ENCODE data around the gene TUBB.
A peak's percentile ranks its signal among the peaks of the same experiment; 100 is the strongest.

TUBB gene

DNA sequence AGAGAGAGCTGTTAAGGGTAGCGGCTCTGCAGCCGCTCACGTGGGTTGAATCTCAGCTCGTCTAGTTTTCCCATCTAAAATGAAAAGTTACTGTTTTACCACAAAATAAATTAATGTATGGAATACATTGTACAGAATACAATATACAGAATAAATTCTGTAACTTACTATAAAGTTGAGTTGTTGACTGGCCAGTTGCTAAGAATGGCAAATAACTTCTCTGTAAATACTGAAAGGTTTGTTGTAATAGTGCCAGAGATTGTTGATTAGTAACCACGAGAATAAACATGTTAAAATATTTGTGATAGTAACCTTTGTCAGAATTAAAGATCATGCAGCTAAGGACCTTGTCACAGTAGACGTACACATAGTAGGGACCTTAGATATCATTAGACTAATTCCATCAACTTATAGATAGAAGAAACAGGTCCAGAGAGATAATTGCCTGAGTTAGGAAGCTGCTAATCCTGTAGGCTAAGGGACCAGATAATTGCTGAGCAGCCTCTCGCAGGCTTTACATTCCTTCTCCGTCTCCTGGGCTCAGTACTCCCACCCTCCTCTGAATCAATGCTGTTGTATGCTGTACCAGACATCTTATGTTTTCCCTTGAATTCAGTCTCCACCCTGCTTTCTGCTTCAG, 28.8 kb upstream of the TUBB start:
- H2BK5ac ChIP-seq (ENCODE audit: low read length), result peak overlapping the region; percentile 85
- H3K27ac ChIP-seq (replicated peaks; ENCODE audit: low read length), result peak overlapping the region; percentile 99
- no peak overlapping the region for H2BK120ac ChIP-seq (ENCODE audit: low read depth, low read length)
- no peak overlapping the region for H2BK15ac ChIP-seq (ENCODE audit: low read length)
- no peak overlapping the region for H3K14ac ChIP-seq (ENCODE audit: low read length)
- H2BK12ac ChIP-seq (ENCODE audit: low read length), result no peak overlapping the region
- H3K9me3 ChIP-seq (replicated peaks in 1 of 2; ENCODE audit: control insufficient read depth in 2 of 2, insufficient read depth in 1 of 2, low read depth in 1 of 2, low read length in 2 of 2), result no peaks in the 10 kb centered on the region
- H3K4me3 ChIP-seq (ENCODE audit: low read length in 2 of 2), result peak overlapping the region; percentile 62 to 97
- no peak overlapping the region for H3K4ac ChIP-seq (ENCODE audit: low read length)
- peaks cover 6% of the 10 kb centered on the region for H3K79me1 ChIP-seq (ENCODE audit: low read depth, low read length)
- no peak overlapping the region for H2AK5ac ChIP-seq (ENCODE audit: low read depth, low read length)
- no peak overlapping the region for H4K91ac ChIP-seq (ENCODE audit: low read depth, low read length, poor library complexity)
- no peak overlapping the region for H3K18ac ChIP-seq (ENCODE audit: low read length)
- no peak for DNase-seq (ENCODE audit: low spot score)
- H3K36me3 ChIP-seq (replicated peaks in 1 of 2; ENCODE audit: control insufficient read depth in 2 of 2, insufficient read depth in 2 of 2, low read length in 2 of 2), result peaks cover 2 to 17% of the 10 kb centered on the region in 2 donors
- peaks cover 23 to 27% of the 10 kb centered on the region in 2 donors for H3K4me1 ChIP-seq (ENCODE audit: control insufficient read depth in 2 of 2, insufficient read depth in 1 of 2, low read depth in 1 of 2, low read length in 2 of 2)
- H4K8ac ChIP-seq (ENCODE audit: low read depth, low read length), result no peak overlapping the region
- H2AFZ ChIP-seq (ENCODE audit: low read length), result peak overlapping the region; percentile 98
- no peak overlapping the region for H3K23ac ChIP-seq (ENCODE audit: low read depth, low read length, poor library complexity)
- H3K4me2 ChIP-seq (ENCODE audit: insufficient read depth, low read length, poor library complexity, severe bottlenecking), result peak overlapping the region; percentile 73
- no peaks in the 10 kb centered on the region for H3K27me3 ChIP-seq (ENCODE audit: control insufficient read depth in 3 of 3, insufficient read depth in 3 of 3, low read depth in 1 of 3, low read length in 3 of 3)
- no peak overlapping the region for H3K9ac ChIP-seq (ENCODE audit: low read depth, low read length, poor library complexity)
- WGBS, 2 donors (ENCODE audit: extremely low coverage in 2 of 2, insufficient read length in 2 of 2, insufficient replicate concordance in 1 of 2), result no CpG with 5 or more reads among the region's 8 CpGs

DNA sequence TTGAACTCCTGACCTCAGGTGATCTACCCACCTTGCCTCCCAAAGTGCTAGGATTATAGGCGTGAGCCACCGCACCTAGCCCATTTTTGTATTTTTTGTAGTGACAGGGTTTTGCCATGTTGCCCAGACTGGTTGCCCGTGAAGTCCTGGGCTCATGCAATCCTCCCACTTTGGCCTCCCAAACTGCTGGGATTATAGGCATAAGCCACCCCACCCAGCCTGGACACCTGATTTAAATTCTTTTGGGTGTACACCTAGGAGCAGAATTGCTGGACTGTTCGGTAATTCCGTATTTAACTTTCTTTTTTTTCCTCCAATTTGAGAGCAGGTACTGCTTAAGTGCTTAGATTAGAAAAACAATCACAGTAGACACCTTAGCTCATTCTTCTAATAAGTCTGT, 23.7 kb upstream of the TUBB start:
- DNase-seq (ENCODE audit: low spot score), result no peak
- H3K79me1 ChIP-seq (ENCODE audit: low read depth, low read length), result no peaks in the 10 kb centered on the region
- H4K91ac ChIP-seq (ENCODE audit: low read depth, low read length, poor library complexity), result no peak overlapping the region
- no peak overlapping the region for H2BK15ac ChIP-seq (ENCODE audit: low read length)
- H3K36me3 ChIP-seq (replicated peaks in 1 of 2; ENCODE audit: control insufficient read depth in 2 of 2, insufficient read depth in 2 of 2, low read length in 2 of 2), result peaks cover 2 to 26% of the 10 kb centered on the region in 2 donors
- no peak overlapping the region for H3K4me2 ChIP-seq (ENCODE audit: insufficient read depth, low read length, poor library complexity, severe bottlenecking)
- H2AFZ ChIP-seq (ENCODE audit: low read length), result no peak overlapping the region
- H3K14ac ChIP-seq (ENCODE audit: low read length), result no peak overlapping the region
- no peaks in the 10 kb centered on the region for H3K9me3 ChIP-seq (replicated peaks in 1 of 2; ENCODE audit: control insufficient read depth in 2 of 2, insufficient read depth in 1 of 2, low read depth in 1 of 2, low read length in 2 of 2)
- no peak overlapping the region for H2BK12ac ChIP-seq (ENCODE audit: low read length)
- no peak overlapping the region for H3K4me3 ChIP-seq (ENCODE audit: low read length in 2 of 2)
- H4K8ac ChIP-seq (ENCODE audit: low read depth, low read length), result no peak overlapping the region
- H3K18ac ChIP-seq (ENCODE audit: low read length), result no peak overlapping the region
- no peak overlapping the region for H3K27ac ChIP-seq (replicated peaks; ENCODE audit: low read length)
- no peak overlapping the region for H3K4ac ChIP-seq (ENCODE audit: low read length)
- H2BK5ac ChIP-seq (ENCODE audit: low read length), result no peak overlapping the region
- no peak overlapping the region for H3K9ac ChIP-seq (ENCODE audit: low read depth, low read length, poor library complexity)
- no peaks in the 10 kb centered on the region for H3K27me3 ChIP-seq (ENCODE audit: control insufficient read depth in 3 of 3, insufficient read depth in 3 of 3, low read depth in 1 of 3, low read length in 3 of 3)
- no peak overlapping the region for H2BK120ac ChIP-seq (ENCODE audit: low read depth, low read length)
- no peak overlapping the region for H2AK5ac ChIP-seq (ENCODE audit: low read depth, low read length)
- H3K23ac ChIP-seq (ENCODE audit: low read depth, low read length, poor library complexity), result no peak overlapping the region
- WGBS, 2 donors (ENCODE audit: extremely low coverage in 2 of 2, insufficient read length in 2 of 2, insufficient replicate concordance in 1 of 2), result no CpG with 5 or more reads among the region's 5 CpGs
- H3K4me1 ChIP-seq (ENCODE audit: control insufficient read depth in 2 of 2, insufficient read depth in 1 of 2, low read depth in 1 of 2, low read length in 2 of 2), result peaks cover 0 to 3% of the 10 kb centered on the region in 2 donors

DNA sequence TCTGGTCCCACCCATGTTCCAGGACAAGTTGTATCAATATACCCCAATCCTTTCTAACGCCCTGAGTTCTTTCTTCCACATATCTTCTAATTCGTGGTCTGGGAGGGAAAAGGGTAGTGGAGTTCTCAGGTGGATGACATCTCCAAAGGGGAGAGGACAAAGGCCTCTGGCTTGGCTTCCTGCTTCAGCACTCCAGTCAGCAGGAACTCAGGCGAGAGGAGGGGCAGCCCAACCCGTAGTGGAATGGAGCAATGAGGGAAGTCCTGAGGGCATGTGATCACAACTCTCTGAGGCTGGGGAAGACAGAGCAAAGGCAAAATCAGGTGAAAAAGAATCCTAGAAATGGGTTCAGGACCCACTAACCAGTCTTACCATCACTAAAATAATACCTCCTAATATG, 19.8 kb upstream of the TUBB start:
- Histone ChIP-seq H3K23ac (ENCODE audit: low read depth, low read length, poor library complexity) (no peak overlapping the region), H3K9me3 (replicated peaks in 1 of 2; ENCODE audit: control insufficient read depth in 2 of 2, insufficient read depth in 1 of 2, low read depth in 1 of 2, low read length in 2 of 2) (peaks cover 0 to 3% of the 10 kb centered on the region in 2 donors), H3K4me2 (ENCODE audit: insufficient read depth, low read length, poor library complexity, severe bottlenecking) (no peak overlapping the region), H3K4me3 (ENCODE audit: low read length in 2 of 2) (no peak overlapping the region), H4K91ac (ENCODE audit: low read depth, low read length, poor library complexity) (no peak overlapping the region), H3K79me1 (ENCODE audit: low read depth, low read length) (no peaks in the 10 kb centered on the region), H3K4me1 (ENCODE audit: control insufficient read depth in 2 of 2, insufficient read depth in 1 of 2, low read depth in 1 of 2, low read length in 2 of 2) (no peaks in the 10 kb centered on the region), H3K14ac (ENCODE audit: low read length) (no peak overlapping the region), H3K36me3 (replicated peaks in 1 of 2; ENCODE audit: control insufficient read depth in 2 of 2, insufficient read depth in 2 of 2, low read length in 2 of 2) (peaks cover 29 to 64% of the 10 kb centered on the region in 2 donors), H2BK5ac (ENCODE audit: low read length) (no peak overlapping the region), H4K8ac (ENCODE audit: low read depth, low read length) (no peak overlapping the region), H2AK5ac (ENCODE audit: low read depth, low read length) (no peak overlapping the region), H2AFZ (ENCODE audit: low read length) (no peak overlapping the region), H3K9ac (ENCODE audit: low read depth, low read length, poor library complexity) (no peak overlapping the region), H3K27ac (replicated peaks; ENCODE audit: low read length) (no peak overlapping the region), H2BK12ac (ENCODE audit: low read length) (no peak overlapping the region), H3K4ac (ENCODE audit: low read length) (no peak overlapping the region), H2BK15ac (ENCODE audit: low read length) (no peak overlapping the region), H3K27me3 (ENCODE audit: control insufficient read depth in 3 of 3, insufficient read depth in 3 of 3, low read depth in 1 of 3, low read length in 3 of 3) (no peaks in the 10 kb centered on the region), H3K18ac (ENCODE audit: low read length) (no peak overlapping the region), H2BK120ac (ENCODE audit: low read depth, low read length) (no peak overlapping the region)
- no peak for DNase-seq (ENCODE audit: low spot score)
- WGBS, 2 donors (ENCODE audit: extremely low coverage in 2 of 2, insufficient read length in 2 of 2, insufficient replicate concordance in 1 of 2), result no CpG with 5 or more reads among the region's 4 CpGs

DNA sequence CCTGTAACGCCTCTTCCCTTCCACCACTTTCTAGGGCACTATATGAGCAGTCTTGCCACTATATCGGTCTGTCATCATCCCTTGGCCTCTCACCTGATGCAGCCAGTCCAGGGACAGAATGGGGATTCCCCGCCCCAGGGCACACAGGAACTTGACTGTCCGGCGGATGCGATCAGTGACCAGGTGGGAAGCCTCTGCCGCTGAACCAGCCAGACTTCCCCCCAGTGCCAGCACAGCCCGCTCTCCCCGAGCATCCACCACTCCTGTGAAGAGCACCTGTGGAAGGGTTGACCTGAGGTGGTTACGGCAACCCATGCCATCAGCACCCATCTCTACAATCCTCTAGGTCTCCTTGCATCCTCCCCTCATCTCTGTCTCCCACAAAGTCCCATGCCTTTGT, 17.1 kb upstream of the TUBB start:
- peak overlapping the region in 1 of 2 donors; percentile 29 for H3K4me3 ChIP-seq (ENCODE audit: low read length in 2 of 2)
- no peak overlapping the region for H2AFZ ChIP-seq (ENCODE audit: low read length)
- no peak overlapping the region for H3K27ac ChIP-seq (replicated peaks; ENCODE audit: low read length)
- H3K27me3 ChIP-seq (ENCODE audit: control insufficient read depth in 3 of 3, insufficient read depth in 3 of 3, low read depth in 1 of 3, low read length in 3 of 3), result no peaks in the 10 kb centered on the region
- no peak overlapping the region for H3K14ac ChIP-seq (ENCODE audit: low read length)
- H4K91ac ChIP-seq (ENCODE audit: low read depth, low read length, poor library complexity), result no peak overlapping the region
- H3K9me3 ChIP-seq (replicated peaks in 1 of 2; ENCODE audit: control insufficient read depth in 2 of 2, insufficient read depth in 1 of 2, low read depth in 1 of 2, low read length in 2 of 2), result peaks cover 0 to 3% of the 10 kb centered on the region in 2 donors
- H2BK15ac ChIP-seq (ENCODE audit: low read length), result no peak overlapping the region
- no peak overlapping the region for H3K23ac ChIP-seq (ENCODE audit: low read depth, low read length, poor library complexity)
- H2BK12ac ChIP-seq (ENCODE audit: low read length), result no peak overlapping the region
- H3K4ac ChIP-seq (ENCODE audit: low read length), result no peak overlapping the region
- H3K9ac ChIP-seq (ENCODE audit: low read depth, low read length, poor library complexity), result no peak overlapping the region
- no peak overlapping the region for H2BK120ac ChIP-seq (ENCODE audit: low read depth, low read length)
- WGBS, 2 donors (ENCODE audit: extremely low coverage in 2 of 2, insufficient read length in 2 of 2, insufficient replicate concordance in 1 of 2), result no CpG with 5 or more reads among the region's 10 CpGs
- DNase-seq (ENCODE audit: low spot score), result no peak
- H3K4me2 ChIP-seq (ENCODE audit: insufficient read depth, low read length, poor library complexity, severe bottlenecking), result no peak overlapping the region
- H3K4me1 ChIP-seq (ENCODE audit: control insufficient read depth in 2 of 2, insufficient read depth in 1 of 2, low read depth in 1 of 2, low read length in 2 of 2), result no peaks in the 10 kb centered on the region
- H3K18ac ChIP-seq (ENCODE audit: low read length), result no peak overlapping the region
- no peaks in the 10 kb centered on the region for H3K79me1 ChIP-seq (ENCODE audit: low read depth, low read length)
- H2AK5ac ChIP-seq (ENCODE audit: low read depth, low read length), result no peak overlapping the region
- H3K36me3 ChIP-seq (replicated peaks in 1 of 2; ENCODE audit: control insufficient read depth in 2 of 2, insufficient read depth in 2 of 2, low read length in 2 of 2), result peaks cover 47 to 86% of the 10 kb centered on the region in 2 donors
- no peak overlapping the region for H4K8ac ChIP-seq (ENCODE audit: low read depth, low read length)
- H2BK5ac ChIP-seq (ENCODE audit: low read length), result no peak overlapping the region

Measured in neuronal stem cell (in vitro differentiated cells).